Measurements from ENCODE around the gene MYCN. TPM values are rescaled to one million over a fixed set of nuclear protein-coding genes. Genes with fewer than 3 reads are reported as not detected.

The MYCN gene
- total RNA-seq, 1 donor from 2014 or later: 0.54 TPM

DNA sequence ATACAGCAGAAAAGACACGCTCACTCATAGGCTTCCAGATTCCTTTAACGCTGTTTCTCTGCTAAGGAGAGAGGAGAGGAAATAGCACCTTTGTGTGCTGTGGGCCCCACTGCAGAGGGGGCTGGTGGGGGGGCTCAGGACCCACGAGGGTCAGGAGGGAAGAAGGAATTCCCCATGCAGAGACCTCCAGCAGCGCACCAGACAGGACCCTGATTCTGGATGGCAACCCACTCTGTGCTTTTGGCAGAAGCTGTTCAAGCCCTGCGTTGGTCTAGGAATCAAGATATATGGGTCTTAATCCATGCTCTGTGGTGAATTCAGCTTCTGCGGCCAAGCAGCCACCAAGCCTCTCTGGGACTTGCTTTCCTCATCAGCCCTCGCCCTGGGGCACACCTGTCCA is 31.0 kb downstream of the MYCN start:
- H3K27ac Mint-ChIP-seq (ENCODE audit: unreplicated experiment): no peak overlapping the region
- H3K4me3 Mint-ChIP-seq (ENCODE audit: unreplicated experiment): no peak overlapping the region
- no peaks in the 10 kb centered on the region for H3K4me1 Mint-ChIP-seq (ENCODE audit: unreplicated experiment)
- H3K27me3 Mint-ChIP-seq (ENCODE audit: unreplicated experiment): no peaks in the 10 kb centered on the region
- TF ChIP-seq, protein P1, sequence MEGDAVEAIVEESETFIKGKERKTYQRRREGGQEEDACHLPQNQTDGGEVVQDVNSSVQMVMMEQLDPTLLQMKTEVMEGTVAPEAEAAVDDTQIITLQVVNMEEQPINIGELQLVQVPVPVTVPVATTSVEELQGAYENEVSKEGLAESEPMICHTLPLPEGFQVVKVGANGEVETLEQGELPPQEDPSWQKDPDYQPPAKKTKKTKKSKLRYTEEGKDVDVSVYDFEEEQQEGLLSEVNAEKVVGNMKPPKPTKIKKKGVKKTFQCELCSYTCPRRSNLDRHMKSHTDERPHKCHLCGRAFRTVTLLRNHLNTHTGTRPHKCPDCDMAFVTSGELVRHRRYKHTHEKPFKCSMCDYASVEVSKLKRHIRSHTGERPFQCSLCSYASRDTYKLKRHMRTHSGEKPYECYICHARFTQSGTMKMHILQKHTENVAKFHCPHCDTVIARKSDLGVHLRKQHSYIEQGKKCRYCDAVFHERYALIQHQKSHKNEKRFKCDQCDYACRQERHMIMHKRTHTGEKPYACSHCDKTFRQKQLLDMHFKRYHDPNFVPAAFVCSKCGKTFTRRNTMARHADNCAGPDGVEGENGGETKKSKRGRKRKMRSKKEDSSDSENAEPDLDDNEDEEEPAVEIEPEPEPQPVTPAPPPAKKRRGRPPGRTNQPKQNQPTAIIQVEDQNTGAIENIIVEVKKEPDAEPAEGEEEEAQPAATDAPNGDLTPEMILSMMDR (IDR thresholded peaks at IDR 0.05): no peak
- no peak for DNase-seq (ENCODE audit: extremely low spot score, unreplicated experiment)
- H3K36me3 Mint-ChIP-seq (ENCODE audit: unreplicated experiment): no peaks in the 10 kb centered on the region
- peaks cover 2% of the 10 kb centered on the region for H3K9me3 Mint-ChIP-seq (ENCODE audit: unreplicated experiment)

DNA sequence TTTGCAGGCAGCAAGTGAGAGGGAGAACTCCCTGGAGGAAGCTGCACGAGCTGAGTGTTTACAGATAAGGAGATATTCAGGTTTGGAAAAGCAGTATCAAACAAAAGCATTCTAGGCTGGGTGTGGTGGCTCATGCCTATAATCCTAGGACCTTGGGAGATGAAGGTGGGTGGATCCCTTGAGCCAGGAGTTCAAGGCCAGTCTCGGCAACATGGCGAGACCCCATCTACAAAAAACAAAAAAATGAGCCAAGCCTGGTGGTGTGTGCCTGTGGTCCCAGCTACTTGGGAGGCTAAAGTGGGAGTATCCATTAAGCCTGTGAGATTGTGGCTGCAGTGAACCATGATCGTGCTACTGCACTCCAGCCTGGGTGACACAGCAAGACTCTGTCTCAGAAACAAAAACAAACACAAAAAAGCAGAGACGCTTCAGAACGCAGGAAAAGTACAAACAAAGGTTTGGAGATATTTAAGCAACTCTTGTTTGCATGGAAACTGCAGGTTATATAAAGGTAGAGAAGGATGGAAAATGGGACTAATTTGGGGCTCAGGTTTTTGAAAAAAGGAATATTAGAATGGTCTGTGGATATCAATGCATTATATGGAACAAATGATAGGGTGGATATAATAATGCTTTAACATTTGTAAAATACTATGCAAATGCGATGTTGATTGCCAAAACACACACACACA is 31.6 kb downstream of the MYCN start:
- Mint-ChIP-seq H3K9me3 (ENCODE audit: unreplicated experiment) (no peaks in the 10 kb centered on the region), H3K4me3 (ENCODE audit: unreplicated experiment) (no peak overlapping the region), H3K27ac (ENCODE audit: unreplicated experiment) (no peak overlapping the region), H3K36me3 (ENCODE audit: unreplicated experiment) (no peaks in the 10 kb centered on the region), H3K4me1 (ENCODE audit: unreplicated experiment) (no peaks in the 10 kb centered on the region), H3K27me3 (ENCODE audit: unreplicated experiment) (no peaks in the 10 kb centered on the region)
- no peak for DNase-seq (ENCODE audit: extremely low spot score, unreplicated experiment)
- TF ChIP-seq, protein P1 (IDR thresholded peaks at IDR 0.05): no peak

DNA sequence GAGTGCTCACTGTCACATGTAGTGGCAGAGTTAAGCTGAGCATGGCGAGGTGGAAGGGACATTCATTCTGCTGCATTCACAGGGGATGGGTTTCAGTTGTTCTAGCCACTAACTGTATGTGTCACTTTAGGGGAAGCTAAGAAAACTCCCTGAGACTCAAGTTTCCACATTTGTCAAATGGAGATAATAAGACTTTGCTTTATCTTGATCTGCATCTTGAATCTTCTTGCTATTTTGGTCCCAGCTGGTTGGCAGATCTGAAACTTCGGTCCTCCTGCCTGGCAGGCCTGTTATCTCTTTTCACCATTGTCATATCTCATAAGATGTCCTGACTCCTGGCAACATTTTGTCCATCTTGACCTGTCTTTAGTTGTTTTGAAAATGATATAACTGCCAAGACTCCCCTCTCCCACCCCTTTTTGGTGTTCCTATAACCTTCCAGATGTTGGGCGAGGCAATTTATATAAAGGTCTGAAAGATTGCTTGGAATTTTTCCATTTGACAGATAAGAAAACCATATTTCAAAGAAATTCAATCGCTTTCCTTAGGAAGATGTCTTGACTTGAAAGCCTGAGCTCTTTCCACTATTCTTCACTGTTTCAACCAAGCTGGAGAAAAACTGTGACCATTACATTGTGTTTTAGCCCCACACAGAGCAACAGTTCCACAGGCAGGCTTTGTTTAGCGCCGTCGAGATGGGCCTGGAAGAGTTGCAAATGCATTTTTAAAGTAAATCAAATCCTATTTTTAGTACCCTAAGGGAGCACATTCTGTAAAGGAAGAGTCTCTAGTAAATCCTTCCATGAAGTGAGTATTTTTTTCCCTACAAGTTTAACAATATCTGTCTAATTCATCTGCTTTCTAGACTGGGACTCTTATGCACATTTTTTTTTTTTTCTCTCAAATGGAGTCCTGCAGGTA is 33.4 kb downstream of the MYCN start:
- TF ChIP-seq, protein P1 (IDR thresholded peaks at IDR 0.05): no peak
- no peaks in the 10 kb centered on the region for H3K4me1 Mint-ChIP-seq (ENCODE audit: unreplicated experiment)
- H3K9me3 Mint-ChIP-seq (ENCODE audit: unreplicated experiment): no peaks in the 10 kb centered on the region
- DNase-seq (ENCODE audit: extremely low spot score, unreplicated experiment): no peak
- no peak overlapping the region for H3K4me3 Mint-ChIP-seq (ENCODE audit: unreplicated experiment)
- H3K27ac Mint-ChIP-seq (ENCODE audit: unreplicated experiment): no peak overlapping the region
- H3K27me3 Mint-ChIP-seq (ENCODE audit: unreplicated experiment): no peaks in the 10 kb centered on the region
- H3K36me3 Mint-ChIP-seq (ENCODE audit: unreplicated experiment): no peaks in the 10 kb centered on the region

DNA sequence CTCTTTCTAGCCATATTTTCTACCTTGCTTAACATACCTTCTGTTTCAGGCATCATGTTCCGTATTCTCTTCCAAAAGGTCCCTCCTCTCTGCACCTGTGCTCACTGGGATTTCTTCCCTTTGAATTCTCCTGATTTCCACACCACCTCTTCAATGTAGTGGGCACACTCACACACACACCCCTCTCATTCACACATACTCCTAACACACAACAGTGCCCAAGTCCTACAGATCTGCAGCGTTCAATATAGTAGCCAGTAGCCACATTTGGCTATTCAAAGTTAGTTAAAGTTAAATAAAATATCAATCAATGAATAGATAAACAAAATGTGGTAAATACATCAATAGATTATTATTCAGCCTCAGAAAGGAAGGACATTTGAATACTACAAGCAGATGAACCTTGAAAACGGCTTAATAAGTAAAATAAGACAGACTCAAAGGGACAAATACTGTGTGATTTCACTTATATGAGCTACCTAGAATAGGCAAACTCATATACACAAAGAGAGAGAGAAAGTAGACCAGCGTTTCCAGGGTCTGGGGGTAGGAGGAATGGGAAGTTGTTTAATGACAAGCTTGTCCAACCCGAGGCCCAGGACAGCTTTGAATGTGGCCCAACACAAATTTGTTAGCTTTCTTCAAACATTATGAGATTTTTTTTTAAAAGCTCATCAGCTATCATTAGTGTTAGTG is 34.4 kb downstream of the MYCN start:
- no peak overlapping the region for H3K4me3 Mint-ChIP-seq (ENCODE audit: unreplicated experiment)
- TF ChIP-seq, protein P1 (IDR thresholded peaks at IDR 0.05): no peak
- H3K27me3 Mint-ChIP-seq (ENCODE audit: unreplicated experiment): no peaks in the 10 kb centered on the region
- no peak for DNase-seq (ENCODE audit: extremely low spot score, unreplicated experiment)
- no peaks in the 10 kb centered on the region for H3K9me3 Mint-ChIP-seq (ENCODE audit: unreplicated experiment)
- no peaks in the 10 kb centered on the region for H3K36me3 Mint-ChIP-seq (ENCODE audit: unreplicated experiment)
- H3K4me1 Mint-ChIP-seq (ENCODE audit: unreplicated experiment): no peaks in the 10 kb centered on the region
- H3K27ac Mint-ChIP-seq (ENCODE audit: unreplicated experiment): no peak overlapping the region

DNA sequence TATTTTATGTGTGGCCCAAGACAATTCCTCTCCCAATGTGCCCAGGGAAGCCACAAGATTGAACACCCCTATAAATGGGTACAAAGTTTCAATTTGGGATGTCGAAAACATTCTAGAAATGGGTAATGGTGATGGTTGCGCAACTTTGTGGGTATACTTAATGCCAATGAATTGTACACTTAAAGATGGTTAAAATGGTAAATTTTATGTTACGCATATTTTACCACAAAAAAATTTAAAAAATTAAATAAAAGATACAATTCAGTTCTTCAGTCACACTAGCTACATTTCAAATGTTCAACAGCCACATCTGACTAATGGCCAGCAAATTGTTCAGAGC is 34.9 kb downstream of the MYCN start:
- Mint-ChIP-seq H3K9me3 (ENCODE audit: unreplicated experiment) (no peaks in the 10 kb centered on the region), H3K27me3 (ENCODE audit: unreplicated experiment) (no peaks in the 10 kb centered on the region), H3K27ac (ENCODE audit: unreplicated experiment) (no peak overlapping the region), H3K4me1 (ENCODE audit: unreplicated experiment) (no peaks in the 10 kb centered on the region), H3K36me3 (ENCODE audit: unreplicated experiment) (no peaks in the 10 kb centered on the region), H3K4me3 (ENCODE audit: unreplicated experiment) (no peak overlapping the region)
- DNase-seq (ENCODE audit: extremely low spot score, unreplicated experiment): no peak
- TF ChIP-seq, protein P1 (IDR thresholded peaks at IDR 0.05): no peak
